22Rv1 (cell line): ENCODE data around the gene ATCAY.

Experiments used
- ZFX ChIP-seq: fragments of 450-650 bp; IDR thresholded peaks from 2 replicates; pipeline ENCODE4 v1.6.1; 2017; ENCODE audit warnings: antibody characterized with exemption, borderline replicate concordance
- TF ChIP-seq, protein P1 (sequence below): fragments of 450-650 bp; IDR thresholded peaks from 2 replicates; pipeline ENCODE4 v1.5.1; 2017; ENCODE audit warnings: mild to moderate bottlenecking

DNA sequence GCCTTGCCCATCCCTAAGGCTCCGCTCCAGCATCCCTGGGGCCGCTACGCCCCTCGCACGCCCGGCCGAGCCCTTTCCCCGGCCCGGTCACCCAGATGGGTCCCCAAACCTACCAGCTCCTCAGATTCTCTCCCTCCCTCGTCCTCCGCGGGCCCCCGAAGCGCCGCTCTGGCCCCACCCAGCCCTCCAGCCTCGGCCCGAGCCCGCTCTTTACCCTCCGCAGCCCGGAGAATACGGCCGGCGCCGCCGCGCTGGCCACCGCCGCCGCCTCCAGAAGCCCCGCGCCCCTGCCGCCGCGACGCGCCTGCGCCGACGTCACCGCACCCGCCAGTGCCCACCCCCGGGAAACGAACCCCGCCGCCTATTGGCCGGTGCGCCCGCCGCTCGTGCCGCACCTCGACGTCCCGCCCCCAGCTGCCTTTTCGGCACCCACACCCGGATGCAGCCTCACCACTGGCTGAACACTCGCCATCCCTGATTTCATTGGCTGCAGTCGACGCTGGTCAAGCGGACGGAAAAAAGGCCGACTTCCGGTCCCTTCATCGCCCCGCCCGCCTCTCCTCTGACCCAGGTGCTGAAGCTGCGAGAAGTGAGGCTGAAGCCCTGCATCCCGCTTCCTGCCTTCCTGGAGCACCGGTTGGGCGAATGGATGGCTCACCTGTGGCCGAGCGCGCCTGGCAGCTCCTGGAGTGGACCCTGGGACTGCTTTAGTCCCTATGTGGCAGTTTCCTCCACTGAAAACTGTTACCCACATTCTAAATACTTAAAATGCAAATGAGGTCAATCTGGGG, 90.5 kb downstream of the ATCAY start, which contains the start of gene DAPK3:
- TF ChIP-seq, protein P1, sequence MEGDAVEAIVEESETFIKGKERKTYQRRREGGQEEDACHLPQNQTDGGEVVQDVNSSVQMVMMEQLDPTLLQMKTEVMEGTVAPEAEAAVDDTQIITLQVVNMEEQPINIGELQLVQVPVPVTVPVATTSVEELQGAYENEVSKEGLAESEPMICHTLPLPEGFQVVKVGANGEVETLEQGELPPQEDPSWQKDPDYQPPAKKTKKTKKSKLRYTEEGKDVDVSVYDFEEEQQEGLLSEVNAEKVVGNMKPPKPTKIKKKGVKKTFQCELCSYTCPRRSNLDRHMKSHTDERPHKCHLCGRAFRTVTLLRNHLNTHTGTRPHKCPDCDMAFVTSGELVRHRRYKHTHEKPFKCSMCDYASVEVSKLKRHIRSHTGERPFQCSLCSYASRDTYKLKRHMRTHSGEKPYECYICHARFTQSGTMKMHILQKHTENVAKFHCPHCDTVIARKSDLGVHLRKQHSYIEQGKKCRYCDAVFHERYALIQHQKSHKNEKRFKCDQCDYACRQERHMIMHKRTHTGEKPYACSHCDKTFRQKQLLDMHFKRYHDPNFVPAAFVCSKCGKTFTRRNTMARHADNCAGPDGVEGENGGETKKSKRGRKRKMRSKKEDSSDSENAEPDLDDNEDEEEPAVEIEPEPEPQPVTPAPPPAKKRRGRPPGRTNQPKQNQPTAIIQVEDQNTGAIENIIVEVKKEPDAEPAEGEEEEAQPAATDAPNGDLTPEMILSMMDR, result no peak
- TF ChIP-seq ZFX, result no peak
